Retina (tissue), 1 donor: ENCODE results near the gene FKBP8.

ENCODE experiments used
- DNase-seq: peaks from one replicate; pipeline ENCODE4 v3.0.0-alpha.2; 2016

FKBP8 gene

GRCh38 chr19:18520848-18521691 lies 22.3 kb downstream of the FKBP8 start:
- DNase-seq = no peak

GRCh38 chr19:18519962-18520847 lies 23.2 kb downstream of the FKBP8 start:
- DNase-seq = peak; percentile 57

GRCh38 chr19:18518639-18519038 lies 24.7 kb downstream of the FKBP8 start:
- no peak for DNase-seq

GRCh38 chr19:18517606-18518005 lies 25.8 kb downstream of the FKBP8 start:
- DNase-seq = no peak

GRCh38 chr19:18515959-18516358 lies 27.4 kb downstream of the FKBP8 start:
- DNase-seq = no peak

- DNase-seq = no peak
Observed at GRCh38 chr19:18514800-18515682, 28.3 kb downstream of the FKBP8 start.

- no peak for DNase-seq
Observed at GRCh38 chr19:18513868-18514267, 29.5 kb downstream of the FKBP8 start.

- DNase-seq = no peak
Observed at GRCh38 chr19:18510216-18510615, 33.2 kb downstream of the FKBP8 start.

- no peak for DNase-seq
Observed at GRCh38 chr19:18508585-18508984, 34.8 kb downstream of the FKBP8 start.

GRCh38 chr19:18507727-18508440 lies 35.5 kb downstream of the FKBP8 start:
- peak; percentile 68 for DNase-seq

- no peak for DNase-seq
Observed at GRCh38 chr19:18507021-18507726, 36.2 kb downstream of the FKBP8 start.

GRCh38 chr19:18506101-18506930 lies 37.1 kb downstream of the FKBP8 start:
- no peak for DNase-seq

GRCh38 chr19:18504886-18505610 lies 38.3 kb downstream of the FKBP8 start:
- DNase-seq = no peak

GRCh38 chr19:18503971-18504885 lies 39.1 kb downstream of the FKBP8 start:
- peak; percentile 26 for DNase-seq

- DNase-seq = no peak
Observed at GRCh38 chr19:18503337-18503970, 39.9 kb downstream of the FKBP8 start.

GRCh38 chr19:18502638-18503294 lies 40.6 kb downstream of the FKBP8 start:
- DNase-seq = no peak

- DNase-seq = no peak
Observed at GRCh38 chr19:18502246-18502637, 41.1 kb downstream of the FKBP8 start.

- DNase-seq = no peak
Observed at GRCh38 chr19:18501832-18502231, 41.5 kb downstream of the FKBP8 start.
